Measurements from ENCODE around the gene CDKN1C. TPM values are rescaled to one million over a fixed set of nuclear protein-coding genes. Genes with fewer than 3 reads are reported as not detected.

The CDKN1C gene
- polyA plus RNA-seq, 1 donor, result 213 TPM

- DNase-seq (ENCODE audit: low read depth), result no peak
Measured at GRCh38 chr11:2870460-2870859, 15.1 kb downstream of the CDKN1C start.

DNA sequence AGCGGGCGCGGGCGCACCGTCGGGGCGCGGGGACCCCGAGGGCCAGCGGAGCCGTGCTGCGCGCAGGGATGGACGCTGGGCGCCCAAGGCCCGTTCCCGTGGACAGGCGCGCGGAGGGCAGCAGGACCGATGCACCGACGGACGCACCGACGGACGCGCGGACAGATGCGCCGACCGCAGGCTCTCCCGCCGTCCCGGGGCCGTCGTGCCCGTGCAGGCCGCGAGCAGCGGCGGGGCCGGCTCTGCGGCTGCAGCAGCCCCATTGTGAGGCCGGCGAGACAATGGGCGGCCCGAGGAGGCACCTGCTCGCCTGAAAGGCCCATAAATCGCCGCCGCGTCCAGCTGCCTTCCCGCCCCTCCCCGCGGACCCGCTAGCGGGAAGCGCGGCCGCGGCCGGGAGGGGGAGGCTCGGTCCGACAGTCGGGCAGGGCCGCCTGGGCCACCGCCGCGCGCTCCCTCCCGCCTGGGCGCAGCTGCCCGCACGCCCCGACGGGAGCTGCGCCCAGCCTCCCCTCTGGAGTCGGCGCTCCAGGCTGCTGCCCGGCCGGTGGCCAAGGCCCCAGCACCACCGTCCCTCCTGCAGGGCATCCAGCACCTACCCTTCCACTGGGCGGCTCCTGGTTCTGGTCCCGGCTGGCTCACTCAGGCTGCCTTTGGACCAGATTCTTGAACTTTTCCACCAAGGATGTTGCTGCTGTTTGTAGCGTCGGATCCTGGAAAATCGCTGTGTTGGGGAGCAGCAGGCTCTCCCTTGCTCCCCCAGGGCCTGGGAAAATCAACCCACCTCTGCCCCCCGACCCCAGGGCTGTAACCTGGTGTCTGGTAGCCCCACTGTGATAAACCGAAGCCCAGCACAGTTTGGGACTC is 15.8 kb downstream of the CDKN1C start:
- no peak for DNase-seq (ENCODE audit: low read depth)

- no peak for DNase-seq (ENCODE audit: low read depth)
Measured at GRCh38 chr11:2869134-2869526, 16.4 kb downstream of the CDKN1C start.

DNA sequence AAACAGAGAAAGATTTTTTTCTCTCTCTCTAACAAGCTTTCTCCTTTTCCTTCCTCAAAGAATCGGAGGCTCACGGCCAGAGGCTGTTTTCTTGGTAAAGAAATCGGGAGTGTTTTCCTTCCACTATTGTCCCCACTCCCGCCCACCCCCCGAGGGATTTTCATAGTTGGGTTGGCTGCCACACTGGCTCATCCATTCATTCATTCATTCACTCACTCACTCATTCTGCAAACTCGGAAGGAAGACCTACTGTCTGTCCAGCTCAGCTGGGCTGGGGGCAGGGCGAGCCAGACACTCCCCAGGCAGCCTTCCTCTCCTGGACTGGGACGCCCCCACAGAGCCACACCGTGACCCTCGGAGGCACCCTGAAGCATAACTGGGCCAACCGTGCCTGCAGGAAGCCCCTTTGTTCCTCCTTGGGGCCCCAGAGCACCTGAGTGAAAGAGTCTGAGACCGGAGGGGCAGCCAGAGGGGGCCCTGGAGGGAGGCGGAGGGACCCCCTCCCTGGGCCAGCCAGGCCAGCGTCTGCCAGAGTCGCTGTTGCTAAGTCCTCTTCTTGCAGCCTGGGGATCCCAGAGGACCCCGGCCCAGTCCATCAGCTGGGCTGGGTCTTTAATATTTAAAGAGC is 17.0 kb downstream of the CDKN1C start:
- DNase-seq (ENCODE audit: low read depth), result no peak

DNA sequence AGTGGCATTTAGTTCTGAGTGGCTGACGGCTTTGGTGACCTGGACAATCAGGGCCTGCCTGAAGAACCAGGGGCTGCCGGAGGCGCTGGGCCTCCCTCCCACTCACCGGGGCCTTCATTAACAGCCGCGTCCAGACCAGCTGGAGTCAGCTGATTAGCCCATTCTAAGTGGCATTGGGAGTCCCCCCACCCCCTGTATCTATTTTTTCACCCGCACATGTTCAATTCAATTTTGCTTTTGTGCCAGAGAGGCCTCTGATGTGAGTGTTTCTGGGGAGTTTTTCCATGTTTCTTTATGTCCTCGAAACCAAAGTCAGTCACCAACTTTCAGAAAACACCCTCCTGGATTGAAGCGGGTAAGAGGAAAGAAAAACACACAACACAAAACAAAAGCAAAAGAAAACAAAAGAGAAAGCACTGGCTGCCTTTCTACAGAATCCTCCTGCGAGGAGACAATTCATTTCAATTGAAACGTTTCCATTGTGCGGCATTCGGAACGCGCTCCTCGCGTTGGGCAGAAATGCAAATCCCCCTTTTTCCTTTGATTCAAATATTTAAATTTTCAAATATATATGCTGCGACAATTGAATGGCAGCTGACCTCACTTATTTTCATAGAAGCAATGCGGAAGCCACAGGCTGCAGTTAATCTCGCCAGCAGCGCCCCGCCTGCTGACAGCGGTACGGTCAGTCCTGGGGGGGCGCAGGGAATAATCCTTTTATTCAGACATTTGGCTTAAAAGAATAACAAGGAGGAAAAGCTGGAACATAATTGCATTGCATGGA is 17.7 kb downstream of the CDKN1C start:
- DNase-seq (ENCODE audit: low read depth), result no peak

- DNase-seq (ENCODE audit: low read depth), result no peak
Measured at GRCh38 chr11:2867142-2867541, 18.4 kb downstream of the CDKN1C start.

DNA sequence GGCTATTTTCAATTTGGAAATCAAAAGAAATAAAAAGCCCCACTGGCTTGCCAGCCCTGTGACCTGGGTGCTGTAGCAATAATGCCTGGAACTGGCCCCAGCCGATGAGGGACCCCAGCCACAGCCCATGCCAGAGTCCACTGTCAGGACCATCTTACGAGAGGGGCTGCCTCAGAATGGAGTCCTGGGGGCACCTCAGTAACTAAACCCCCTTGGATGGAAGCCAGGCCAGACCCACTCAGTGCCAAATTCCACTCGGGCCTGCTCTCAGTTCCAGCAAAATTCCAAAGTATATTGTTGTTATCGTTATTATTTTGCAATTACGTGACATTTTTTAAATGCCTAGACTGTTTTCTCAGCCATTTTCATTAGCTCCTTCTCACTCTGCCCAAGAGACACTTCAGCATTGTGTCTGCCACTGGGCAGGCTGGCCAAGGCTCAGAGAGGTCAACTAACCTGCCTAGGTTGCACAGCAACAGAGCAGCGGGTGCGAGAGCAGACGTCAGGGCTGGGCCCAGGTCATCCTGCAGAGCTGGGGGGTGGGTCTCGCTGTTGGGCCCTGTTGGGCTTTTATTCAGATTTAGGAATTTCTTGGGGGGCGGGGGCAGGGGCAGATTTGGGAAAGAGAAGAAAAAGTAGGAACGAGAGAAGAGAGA is 19.5 kb downstream of the CDKN1C start:
- no peak for DNase-seq (ENCODE audit: low read depth)

DNA sequence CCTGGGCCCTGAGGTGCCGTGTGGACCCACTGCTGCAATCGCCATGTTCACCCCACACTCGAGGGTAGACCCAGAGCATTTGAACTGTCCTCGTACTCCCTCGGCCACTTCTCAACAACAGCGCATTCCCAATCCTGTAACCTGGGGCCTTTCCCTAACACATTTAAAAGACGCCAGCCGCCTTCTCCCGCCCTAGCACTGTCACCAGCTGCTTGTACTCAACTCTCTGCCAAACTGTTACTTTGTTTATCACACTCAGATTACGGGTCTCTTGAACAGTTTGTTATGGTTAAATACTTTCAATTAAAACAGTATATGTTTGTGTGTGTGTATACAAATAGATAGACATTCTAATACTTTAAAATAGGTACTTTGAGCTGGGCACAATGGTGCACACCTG is 20.7 kb downstream of the CDKN1C start:
- no peak for DNase-seq (ENCODE audit: low read depth)

DNA sequence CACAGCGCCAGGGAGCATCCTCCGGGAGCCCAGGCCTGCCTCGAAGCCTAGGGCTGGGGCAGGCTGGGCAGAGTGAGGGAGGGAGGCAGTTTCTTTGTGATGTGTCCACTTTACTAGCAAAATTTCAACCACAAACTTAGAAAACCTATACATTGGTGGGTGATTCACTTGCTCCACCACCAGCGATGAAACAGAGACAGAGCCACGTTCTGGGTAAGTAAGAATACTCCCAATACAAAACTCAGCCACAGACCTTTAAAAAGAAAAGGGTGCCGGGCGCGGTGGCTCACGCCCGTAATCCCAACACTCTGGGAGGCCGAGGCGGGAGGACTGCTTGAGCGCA is 22.3 kb downstream of the CDKN1C start:
- no peak for DNase-seq (ENCODE audit: low read depth)

- DNase-seq (ENCODE audit: low read depth), result no peak
Measured at GRCh38 chr11:2862395-2863275, 22.9 kb downstream of the CDKN1C start.

GRCh38 chr11:2860636-2861035 is 24.9 kb downstream of the CDKN1C start:
- no peak for DNase-seq (ENCODE audit: low read depth)

DNA sequence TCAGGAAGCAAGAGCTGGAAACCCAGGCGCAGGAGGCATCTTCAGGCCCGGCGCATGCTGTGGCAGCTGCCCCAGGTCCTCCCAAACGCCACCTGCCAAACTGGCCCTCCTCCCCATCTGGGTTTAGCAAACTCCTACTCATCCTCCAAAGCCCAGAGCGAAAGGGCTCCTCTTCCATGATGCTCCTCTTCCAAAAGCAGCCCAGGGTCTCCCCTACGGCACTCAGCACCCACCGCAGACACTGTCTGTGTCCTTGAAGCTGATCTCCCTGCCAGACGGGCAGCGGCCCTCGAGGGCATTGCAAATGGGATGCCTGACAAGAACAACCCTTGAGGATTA is 25.9 kb downstream of the CDKN1C start:
- no peak for DNase-seq (ENCODE audit: low read depth)

DNA sequence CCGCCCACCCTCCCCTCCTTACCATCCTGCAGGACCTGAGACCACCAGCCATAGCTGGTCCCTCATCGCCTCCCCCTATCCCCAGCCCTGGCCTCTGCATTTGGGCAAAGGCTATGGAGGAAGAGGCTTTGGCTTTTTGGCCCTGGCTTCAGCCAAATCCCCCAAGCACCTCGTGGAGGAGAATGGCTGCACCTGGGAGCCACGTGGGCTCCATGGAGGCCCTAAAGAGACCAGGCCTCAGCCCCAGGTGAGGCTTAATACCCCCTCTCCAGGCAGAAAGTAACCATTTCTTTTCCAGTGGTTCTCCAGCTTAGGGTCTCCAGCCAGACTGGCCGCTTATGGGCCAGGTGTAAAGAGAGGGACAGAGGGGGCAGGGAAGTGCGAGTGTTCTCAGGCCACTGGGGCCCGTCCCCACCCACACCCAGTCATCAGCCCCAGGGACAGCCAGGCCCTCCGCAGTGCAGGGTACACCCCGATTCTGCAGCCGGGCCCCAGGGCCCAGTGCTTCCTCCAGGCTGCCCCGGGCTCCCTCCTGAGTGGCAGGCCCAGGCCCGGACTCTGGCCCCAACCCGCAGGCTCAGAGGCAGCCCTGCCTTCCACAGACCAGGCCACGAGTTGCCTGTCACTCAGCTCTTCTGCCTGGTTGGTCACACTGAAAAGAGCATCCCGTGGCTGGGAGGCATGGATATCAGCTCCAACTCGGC is 26.4 kb downstream of the CDKN1C start:
- no peak for DNase-seq (ENCODE audit: low read depth)

DNA sequence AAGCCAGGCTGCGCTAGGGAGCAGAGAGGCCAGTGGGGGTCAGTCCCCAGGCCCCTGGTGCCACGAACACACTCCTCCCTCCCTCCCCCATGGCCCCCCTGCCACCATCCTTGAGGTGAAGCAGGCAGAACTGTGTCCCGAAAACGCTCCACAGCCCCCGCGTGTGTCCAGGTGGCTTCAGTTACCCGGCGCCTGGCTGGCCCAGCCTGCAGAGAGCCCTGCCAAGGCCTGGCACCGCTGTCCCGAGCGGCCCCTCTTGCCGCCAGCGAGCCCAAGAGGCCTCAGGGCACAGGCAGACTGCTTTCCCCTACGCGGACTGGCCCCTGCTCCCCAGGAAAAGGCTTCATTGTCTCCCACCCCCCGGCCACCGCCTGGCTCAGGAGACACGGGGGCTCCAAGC is 27.7 kb downstream of the CDKN1C start:
- DNase-seq (ENCODE audit: low read depth), result no peak

- DNase-seq (ENCODE audit: low read depth), result no peak
Measured at GRCh38 chr11:2857276-2857675, 28.3 kb downstream of the CDKN1C start.

- no peak for DNase-seq (ENCODE audit: low read depth)
Measured at GRCh38 chr11:2855162-2855561, 30.4 kb downstream of the CDKN1C start.

- no peak for DNase-seq (ENCODE audit: low read depth)
Measured at GRCh38 chr11:2853997-2854560, 31.5 kb downstream of the CDKN1C start.

DNA sequence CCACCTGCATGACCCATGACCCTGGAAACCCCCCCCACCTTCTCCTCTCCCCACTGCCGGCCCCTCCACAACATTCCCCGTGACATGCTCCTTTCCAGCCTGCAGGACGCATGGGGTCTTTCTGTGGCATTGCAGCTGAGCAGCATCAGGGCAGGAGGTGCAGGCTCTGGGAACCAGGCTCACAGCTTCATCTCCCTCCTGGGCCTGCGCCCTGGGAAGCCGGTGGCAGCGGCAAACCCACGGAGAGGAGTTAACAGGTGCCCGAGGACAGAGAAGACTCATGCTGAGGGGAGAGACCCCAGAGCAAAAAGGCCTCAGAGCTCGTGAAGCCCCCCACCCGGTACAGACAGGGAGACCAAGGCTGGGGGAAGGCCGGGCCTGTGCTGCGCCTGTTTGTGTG is 32.2 kb downstream of the CDKN1C start:
- no peak for DNase-seq (ENCODE audit: low read depth)

DNA sequence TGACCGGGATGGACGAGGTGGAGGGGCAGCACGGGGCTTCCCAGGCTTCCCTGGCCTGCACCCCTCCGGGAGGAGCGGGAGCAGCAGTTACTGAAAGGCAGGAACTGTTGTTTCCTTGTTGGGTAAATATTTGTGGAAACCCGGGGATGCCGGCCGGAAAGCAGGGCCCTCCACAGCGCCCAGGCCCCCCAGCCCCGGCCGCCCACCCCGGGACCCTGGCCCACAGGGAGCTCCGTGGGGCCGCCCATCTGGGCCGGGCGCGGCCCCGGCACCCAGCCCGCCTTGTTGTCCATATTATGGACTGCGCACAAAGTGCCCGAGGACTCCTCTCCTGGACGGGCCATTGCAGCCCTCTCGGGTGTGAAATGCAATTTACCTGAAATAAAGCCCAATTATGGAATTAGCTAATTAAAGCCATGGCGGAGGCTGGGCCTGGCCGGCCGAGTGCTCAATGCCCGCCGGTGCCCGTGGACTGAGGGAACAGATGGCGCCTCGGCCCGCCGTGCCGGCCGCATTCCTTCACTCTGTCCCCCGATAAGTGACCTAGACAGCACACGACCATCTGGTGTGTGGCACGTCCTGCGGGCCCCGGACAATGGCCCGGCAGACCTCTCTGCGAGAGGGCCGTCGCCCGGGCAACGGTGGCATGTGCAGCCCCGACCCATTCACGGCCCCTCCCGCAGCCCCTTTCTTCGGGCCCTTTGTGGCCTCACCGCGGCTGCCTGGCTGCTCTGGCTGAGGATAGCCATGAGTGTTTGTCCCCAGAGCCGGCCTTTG is 35.4 kb downstream of the CDKN1C start:
- no peak for DNase-seq (ENCODE audit: low read depth)

DNA sequence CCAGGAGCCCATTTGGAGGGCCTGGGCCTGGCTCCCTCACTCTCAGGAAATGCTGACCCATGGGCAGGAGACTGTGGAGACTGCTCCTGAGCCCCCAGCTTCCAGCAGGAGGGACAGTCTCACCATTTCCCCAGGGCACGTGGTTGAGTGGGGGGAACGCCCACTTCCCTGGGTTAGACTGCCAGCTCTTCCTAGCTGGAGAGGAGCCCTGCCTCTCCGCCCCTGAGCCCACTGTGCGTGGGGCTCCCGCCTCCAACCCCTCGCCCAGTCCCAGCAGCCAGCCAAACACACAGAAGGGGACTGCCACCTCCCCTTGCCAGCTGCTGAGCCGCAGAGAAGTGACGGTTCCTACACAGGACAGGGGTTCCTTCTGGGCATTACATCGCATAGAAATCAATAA is 37.1 kb downstream of the CDKN1C start:
- DNase-seq (ENCODE audit: low read depth), result no peak
